ENCODE data around the gene RDH14. TPM values are rescaled to one million over a fixed set of nuclear protein-coding genes. Genes with fewer than 3 reads are reported as not detected.

The RDH14 gene
- 27.7 TPM in 2 replicates for total RNA-seq (2014; rRNA removed; shearing (Covaris generic))

DNA sequence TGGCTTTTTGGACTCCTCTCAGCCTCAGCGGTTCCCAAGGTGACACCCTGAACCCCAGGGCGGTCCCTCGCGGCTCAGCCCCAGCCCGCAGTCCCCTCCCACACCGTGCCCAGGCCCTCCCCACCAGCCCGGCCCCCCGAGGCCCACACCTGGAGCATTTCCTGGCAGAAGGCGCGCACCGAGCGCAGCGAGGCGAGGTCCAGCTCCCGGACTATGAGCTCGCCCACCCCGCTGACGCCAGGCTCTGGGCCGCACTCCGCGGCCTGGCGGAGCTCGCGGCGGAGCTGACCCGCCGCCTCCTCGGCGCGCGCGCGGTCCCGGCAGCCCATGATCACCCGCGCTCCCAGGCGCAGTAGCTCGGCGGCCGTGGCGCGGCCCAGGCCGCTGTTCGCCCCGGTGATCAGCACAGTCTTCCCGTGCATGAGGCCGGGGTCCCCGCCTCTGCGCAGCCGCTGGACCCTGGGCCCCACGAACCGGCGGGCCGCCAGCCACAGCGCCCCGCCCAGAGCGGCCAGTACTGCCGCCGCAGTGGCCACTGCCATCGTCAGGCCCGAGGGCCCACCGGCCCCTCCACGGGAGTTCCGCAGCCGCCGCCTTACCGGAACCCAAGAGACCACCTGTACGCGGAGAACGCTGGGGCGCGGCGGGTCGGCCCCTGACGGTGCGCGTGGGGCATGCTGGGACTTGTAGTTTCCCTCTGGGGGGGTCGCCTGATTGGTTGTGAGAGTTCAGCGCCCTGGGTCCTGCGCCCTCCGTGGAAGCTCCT lies at the start of gene RDH14:
TSS of gene RDH14 (minus strand) at position 623 of the 766 bp plus-strand sequence. CDS start at position 542, 81 bp downstream.
- Histone ChIP-seq H3K4me1 (peaks cover 5% of the 10 kb centered on the region; the same call in 1 of the 2 replicates), H3K27ac (peak within 1 kb of the TSS; percentile 60), H3K9me3 (replicated peaks) (no peaks in the 10 kb centered on the region), H3K4me3 (peak within 1 kb of the TSS; percentile 93), H3K27me3 (no peaks in the 10 kb centered on the region), H3K36me3 (peaks cover 5% of the 10 kb centered on the region)
- DNase-seq, result peak; percentile 96 to 98

- Histone ChIP-seq H3K4me3 (no peak overlapping the region), H3K27ac (no peak overlapping the region), H3K9me3 (replicated peaks) (no peaks in the 10 kb centered on the region), H3K27me3 (peaks cover 11% of the 10 kb centered on the region; the same call in 1 of the 2 replicates), H3K4me1 (no peaks in the 10 kb centered on the region), H3K36me3 (no peaks in the 10 kb centered on the region)
- no peak for DNase-seq
Observed at GRCh38 chr2:18610090-18610489, 49.6 kb upstream of the RDH14 start.

DNA sequence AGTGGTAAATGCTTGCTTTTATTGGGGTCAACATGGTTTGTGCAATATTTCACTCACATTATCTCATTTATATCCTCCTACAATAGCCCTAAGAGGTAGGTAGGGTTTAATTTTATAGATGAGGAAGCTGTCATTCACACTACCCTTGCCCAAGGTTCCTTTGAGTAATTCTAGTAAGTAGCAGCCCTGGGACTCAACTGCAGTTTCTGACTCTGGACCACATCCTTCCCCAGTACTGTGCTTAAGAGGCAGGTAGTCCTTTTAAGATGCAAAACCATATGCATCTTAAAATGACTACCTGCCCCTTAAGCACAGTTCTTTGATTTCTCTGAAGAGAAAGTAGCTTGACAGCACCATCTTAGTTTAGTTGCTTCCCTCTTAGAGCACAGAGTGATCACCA lies 44.7 kb upstream of the RDH14 start:
- H3K36me3 ChIP-seq, result no peaks in the 10 kb centered on the region
- no peaks in the 10 kb centered on the region for H3K4me1 ChIP-seq
- no peaks in the 10 kb centered on the region for H3K9me3 ChIP-seq (replicated peaks)
- no peak overlapping the region for H3K27ac ChIP-seq
- no peak overlapping the region for H3K4me3 ChIP-seq
- no peaks in the 10 kb centered on the region for H3K27me3 ChIP-seq
- no peak for DNase-seq

DNA sequence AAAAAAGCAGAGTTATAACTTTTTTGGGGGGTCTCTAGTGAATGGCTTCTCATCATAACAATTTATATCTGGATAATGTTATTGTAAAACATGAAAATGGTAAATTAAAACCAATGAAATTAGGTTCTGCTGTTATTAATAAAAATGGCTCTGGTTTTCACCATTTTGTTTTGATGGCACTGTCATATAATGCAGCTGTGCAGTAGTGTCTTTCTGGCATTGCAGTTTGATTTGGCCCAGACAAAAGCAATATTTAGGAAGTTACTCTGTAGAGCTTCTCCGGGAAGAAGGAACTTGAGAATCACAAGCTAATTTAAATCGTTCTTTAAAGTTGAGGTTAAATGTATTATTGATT lies 44.1 kb upstream of the RDH14 start:
- Histone ChIP-seq H3K36me3 (no peaks in the 10 kb centered on the region), H3K27ac (no peak overlapping the region), H3K9me3 (replicated peaks) (no peaks in the 10 kb centered on the region), H3K4me3 (no peak overlapping the region), H3K27me3 (no peaks in the 10 kb centered on the region), H3K4me1 (no peaks in the 10 kb centered on the region)
- no peak for DNase-seq

DNA sequence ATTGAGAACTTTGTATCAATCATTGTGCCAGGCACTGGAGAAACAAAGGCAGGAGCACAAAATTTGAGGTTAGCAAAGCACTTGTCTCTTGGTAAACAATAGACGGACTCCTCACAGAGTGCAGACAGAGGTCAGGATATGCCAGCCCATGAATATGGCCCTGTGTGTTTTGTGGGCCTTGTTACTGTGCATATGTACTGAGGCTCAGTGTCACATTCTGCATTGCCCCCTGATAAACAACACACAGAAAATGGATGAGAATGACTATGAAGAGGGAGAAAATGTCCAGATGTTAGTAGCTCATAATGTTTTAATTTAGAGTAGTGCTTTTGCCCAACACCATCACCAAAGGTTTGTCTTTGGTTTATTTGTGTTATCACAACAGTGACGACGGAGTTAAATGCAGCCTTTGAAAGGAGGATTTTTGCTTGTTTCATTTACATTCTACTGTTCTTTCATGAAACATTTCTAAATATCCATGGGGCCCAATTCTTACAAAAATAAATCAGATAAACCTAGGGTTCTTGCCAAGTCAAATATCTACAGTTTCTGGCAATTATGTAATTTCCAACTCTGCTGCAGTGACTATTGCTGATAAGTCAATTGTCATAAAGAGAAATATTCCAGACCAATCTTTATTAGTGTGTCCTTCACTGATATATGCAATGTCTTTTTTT lies 43.5 kb upstream of the RDH14 start:
- no peaks in the 10 kb centered on the region for H3K4me1 ChIP-seq
- no peaks in the 10 kb centered on the region for H3K9me3 ChIP-seq (replicated peaks)
- no peak overlapping the region for H3K4me3 ChIP-seq
- no peaks in the 10 kb centered on the region for H3K36me3 ChIP-seq
- no peak for DNase-seq
- no peaks in the 10 kb centered on the region for H3K27me3 ChIP-seq
- H3K27ac ChIP-seq, result no peak overlapping the region

GRCh38 chr2:18602298-18602697 lies 41.8 kb upstream of the RDH14 start:
- Histone ChIP-seq H3K4me3 (no peak overlapping the region), H3K9me3 (replicated peaks) (no peaks in the 10 kb centered on the region), H3K36me3 (no peaks in the 10 kb centered on the region), H3K27ac (no peak overlapping the region), H3K4me1 (no peaks in the 10 kb centered on the region), H3K27me3 (no peaks in the 10 kb centered on the region)
- no peak for DNase-seq

DNA sequence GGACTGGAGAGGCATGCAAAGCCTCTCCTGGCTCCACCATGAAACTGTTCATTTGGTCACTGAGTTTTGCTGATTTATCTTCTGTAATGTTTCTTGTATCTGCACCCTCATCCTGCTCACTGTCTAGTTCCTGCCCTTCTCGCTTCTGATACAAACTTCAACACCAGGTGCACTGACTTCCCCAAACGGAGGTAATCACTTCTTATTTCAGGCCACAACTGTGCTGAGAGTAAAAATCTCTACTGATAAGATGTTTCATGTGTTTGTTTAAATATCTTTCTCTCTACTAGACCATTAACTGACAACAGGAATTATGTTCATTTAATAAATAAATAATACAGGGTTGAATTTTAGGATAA lies 39.8 kb upstream of the RDH14 start:
- no peaks in the 10 kb centered on the region for H3K4me1 ChIP-seq
- no peak overlapping the region for H3K4me3 ChIP-seq
- no peak overlapping the region for H3K27ac ChIP-seq
- H3K27me3 ChIP-seq, result no peaks in the 10 kb centered on the region
- no peaks in the 10 kb centered on the region for H3K36me3 ChIP-seq
- DNase-seq, result no peak
- no peaks in the 10 kb centered on the region for H3K9me3 ChIP-seq (replicated peaks)

- no peaks in the 10 kb centered on the region for H3K36me3 ChIP-seq
- no peaks in the 10 kb centered on the region for H3K9me3 ChIP-seq (replicated peaks)
- H3K4me1 ChIP-seq, result no peaks in the 10 kb centered on the region
- H3K27me3 ChIP-seq, result no peaks in the 10 kb centered on the region
- H3K27ac ChIP-seq, result no peak overlapping the region
- no peak overlapping the region for H3K4me3 ChIP-seq
- no peak for DNase-seq
Observed at GRCh38 chr2:18599509-18600254, 39.2 kb upstream of the RDH14 start.

DNA sequence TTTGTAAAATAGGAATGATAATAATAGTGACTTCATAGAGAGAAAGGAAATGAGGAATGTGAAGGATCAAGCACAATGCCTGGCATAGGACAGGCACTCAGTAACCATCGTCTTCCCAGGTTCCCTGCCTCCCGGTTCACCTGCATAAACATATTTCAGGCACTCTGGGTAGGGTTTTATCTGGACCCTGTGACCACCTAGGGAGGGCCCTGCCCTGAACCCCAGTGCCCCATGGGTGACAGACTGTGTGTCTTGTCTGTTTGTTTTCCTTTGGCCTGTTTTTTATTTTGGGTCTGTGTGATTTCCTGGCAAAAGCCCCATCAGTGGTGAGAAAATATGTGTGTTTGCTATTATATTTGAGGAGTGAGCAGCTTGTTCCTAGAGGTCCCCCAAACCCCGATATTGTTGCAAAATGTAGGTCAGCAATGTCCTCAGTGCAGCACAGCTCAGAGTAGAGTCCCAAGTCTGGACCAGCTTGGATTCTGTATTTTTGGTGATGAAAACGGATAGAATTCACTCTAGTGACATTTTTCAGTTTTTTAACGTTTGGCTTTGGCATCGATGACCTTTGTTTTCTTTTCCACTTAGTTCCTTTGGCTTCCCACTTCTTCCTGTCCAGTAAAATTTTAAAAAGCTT lies 38.5 kb upstream of the RDH14 start:
- Histone ChIP-seq H3K36me3 (no peaks in the 10 kb centered on the region), H3K27me3 (no peaks in the 10 kb centered on the region), H3K9me3 (replicated peaks) (no peaks in the 10 kb centered on the region), H3K4me1 (no peaks in the 10 kb centered on the region), H3K4me3 (no peak overlapping the region), H3K27ac (no peak overlapping the region)
- no peak for DNase-seq

- Histone ChIP-seq H3K9me3 (replicated peaks) (no peaks in the 10 kb centered on the region), H3K4me1 (no peaks in the 10 kb centered on the region), H3K36me3 (no peaks in the 10 kb centered on the region), H3K27ac (no peak overlapping the region), H3K4me3 (no peak overlapping the region), H3K27me3 (no peaks in the 10 kb centered on the region)
- no peak for DNase-seq
Observed at GRCh38 chr2:18597618-18598017, 37.2 kb upstream of the RDH14 start.

GRCh38 chr2:18596993-18597392 lies 36.5 kb upstream of the RDH14 start:
- H3K4me3 ChIP-seq, result no peak overlapping the region
- no peak for DNase-seq
- no peaks in the 10 kb centered on the region for H3K36me3 ChIP-seq

DNA sequence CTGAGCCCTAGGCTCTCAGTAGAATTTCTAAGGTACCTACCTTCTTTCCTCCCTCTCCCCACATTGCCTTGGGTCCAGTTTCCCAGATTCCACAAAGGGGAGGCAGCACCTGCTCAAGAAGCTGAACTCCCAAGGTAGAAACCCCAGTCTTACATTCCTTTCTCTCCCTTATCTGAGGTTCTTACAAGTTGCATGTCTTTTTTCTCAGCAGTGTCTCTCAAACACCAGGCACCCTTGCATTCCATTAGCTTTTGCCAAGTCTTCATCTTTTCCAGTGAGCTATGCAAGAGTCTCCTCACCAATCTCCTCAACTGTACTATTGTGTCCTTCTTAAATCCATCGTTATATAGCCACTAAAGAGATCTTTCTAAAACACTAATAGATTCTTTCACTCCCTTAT lies 33.0 kb upstream of the RDH14 start:
- no peaks in the 10 kb centered on the region for H3K27me3 ChIP-seq
- H3K4me3 ChIP-seq, result no peak overlapping the region
- H3K36me3 ChIP-seq, result no peaks in the 10 kb centered on the region
- H3K4me1 ChIP-seq, result no peaks in the 10 kb centered on the region
- H3K27ac ChIP-seq, result no peak overlapping the region
- DNase-seq, result no peak
- no peaks in the 10 kb centered on the region for H3K9me3 ChIP-seq (replicated peaks)

More at GRCh38 chr2:18596993-18597392, 36.5 kb upstream of the RDH14 start:
- Histone ChIP-seq H3K27me3 (no peaks in the 10 kb centered on the region), H3K9me3 (replicated peaks) (no peaks in the 10 kb centered on the region), H3K4me1 (no peaks in the 10 kb centered on the region), H3K27ac (no peak overlapping the region)

GRCh38 chr2:18592372-18592771 lies 31.9 kb upstream of the RDH14 start:
- Histone ChIP-seq H3K4me3 (no peak overlapping the region), H3K9me3 (replicated peaks) (no peaks in the 10 kb centered on the region), H3K4me1 (no peaks in the 10 kb centered on the region), H3K36me3 (no peaks in the 10 kb centered on the region), H3K27ac (no peak overlapping the region), H3K27me3 (no peaks in the 10 kb centered on the region)
- no peak for DNase-seq

DNA sequence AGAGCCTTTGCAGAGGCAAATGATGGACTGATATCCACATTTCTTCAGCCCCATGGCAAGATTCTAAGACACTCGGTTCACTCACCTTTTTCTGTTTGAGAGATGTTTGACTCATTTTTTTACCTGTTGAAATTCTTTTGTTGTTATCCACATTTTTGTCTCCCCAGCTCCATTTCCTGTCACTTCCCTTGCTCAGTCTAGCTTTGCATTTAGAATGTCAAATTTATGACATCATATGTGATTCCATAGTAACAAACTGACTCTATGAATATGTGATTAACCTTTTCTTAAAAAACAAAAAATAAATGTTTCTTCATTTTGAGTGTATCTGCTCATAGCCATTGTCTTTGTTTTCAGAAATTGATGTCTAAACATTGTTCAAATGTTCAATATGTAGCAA lies 28.9 kb upstream of the RDH14 start, which contains the start of gene NT5C1B:
TSS of gene NT5C1B (minus strand) at position 216 of the 400 bp plus-strand sequence. CDS start at position 115, 101 bp downstream.
- H3K27me3 ChIP-seq, result no peaks in the 10 kb centered on the region
- DNase-seq, result no peak
- no peaks in the 10 kb centered on the region for H3K9me3 ChIP-seq (replicated peaks)
- H3K4me3 ChIP-seq, result no peak within 1 kb of the TSS
- no peak within 1 kb of the TSS for H3K27ac ChIP-seq
- H3K4me1 ChIP-seq, result no peaks in the 10 kb centered on the region
- H3K36me3 ChIP-seq, result no peaks in the 10 kb centered on the region

GRCh38 chr2:18588802-18589201 lies 28.3 kb upstream of the RDH14 start:
- no peaks in the 10 kb centered on the region for H3K9me3 ChIP-seq (replicated peaks)
- no peak for DNase-seq
- no peaks in the 10 kb centered on the region for H3K36me3 ChIP-seq
- H3K27ac ChIP-seq, result no peak overlapping the region
- H3K4me1 ChIP-seq, result no peaks in the 10 kb centered on the region
- no peaks in the 10 kb centered on the region for H3K27me3 ChIP-seq
- H3K4me3 ChIP-seq, result no peak overlapping the region
